HFF-Myc (cell line): Measurements from ENCODE around the gene WIF1.

Experiments used
- DNase-seq: peaks from one replicate; pipeline ENCODE4 v3.0.0-alpha.2; 2011; ENCODE audit warnings: low read depth; ENCODE audit errors: extremely low read depth
- H3K4me3 ChIP-seq: replicated peaks from 2 replicates; pipeline ENCODE4 v1.5.1; 2011; ENCODE audit warnings: low read depth, mild to moderate bottlenecking, control low read depth, low read length
- CTCF ChIP-seq: IDR thresholded peaks from 2 replicates; pipeline ENCODE4 v1.5.1; 2012; ENCODE audit warnings: mild to moderate bottlenecking, low read depth, low read length, control low read depth; ENCODE audit errors: missing control alignments

Gene WIF1

GRCh38 chr12:65098364-65098763 lies 22.7 kb downstream of the WIF1 start:
- no peak for TF ChIP-seq CTCF
- H3K4me3 ChIP-seq, result no peak overlapping the region
- DNase-seq, result no peak

DNA sequence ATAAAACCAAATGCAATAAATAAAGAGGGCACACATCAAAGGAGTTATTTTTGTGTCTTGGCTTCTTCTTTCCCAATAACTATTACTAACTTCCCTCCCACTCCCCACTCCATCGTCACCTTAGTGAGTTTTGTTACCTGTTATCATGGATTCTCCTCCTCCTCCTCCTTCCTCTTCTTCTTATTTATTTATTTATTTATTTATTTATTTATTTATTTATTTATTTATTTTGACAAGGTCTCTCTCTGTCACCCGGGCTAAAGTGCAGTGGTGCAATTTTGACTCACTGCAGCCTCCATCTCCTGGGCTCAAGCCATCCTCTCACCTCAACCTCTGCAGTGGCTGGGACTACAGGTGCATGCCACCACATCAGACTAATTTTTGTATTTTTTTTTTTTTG lies 26.4 kb downstream of the WIF1 start:
- no peak for TF ChIP-seq CTCF
- no peak for DNase-seq

GRCh38 chr12:65093606-65094005 lies 27.5 kb downstream of the WIF1 start:
- H3K4me3 ChIP-seq, result no peak overlapping the region
- no peak for TF ChIP-seq CTCF
- no peak for DNase-seq

More for the DNA sequence above, 26.4 kb downstream of the WIF1 start:
- H3K4me3 ChIP-seq, result no peak overlapping the region

GRCh38 chr12:65090461-65090860 lies 30.6 kb downstream of the WIF1 start:
- DNase-seq, result no peak
- no peak overlapping the region for H3K4me3 ChIP-seq
- no peak for TF ChIP-seq CTCF

DNA sequence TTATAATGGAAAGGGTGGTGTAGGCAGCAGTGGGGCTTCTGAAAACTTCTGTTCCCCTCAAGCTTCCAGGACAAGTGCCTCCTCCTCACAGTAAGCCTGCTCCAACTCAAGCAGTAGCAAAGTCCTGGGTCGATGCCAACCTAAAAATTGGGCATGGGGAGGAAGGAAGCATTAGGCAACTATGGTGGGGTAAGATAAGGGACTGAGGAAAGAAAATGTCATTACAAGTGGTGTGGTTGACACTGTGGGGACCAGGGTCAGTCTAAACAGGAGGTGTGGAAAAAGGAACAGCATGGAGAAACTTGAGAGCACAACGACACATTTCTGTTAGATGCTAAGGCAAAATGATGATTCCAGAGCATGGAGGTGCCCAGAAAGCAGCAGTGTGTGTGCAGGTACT lies 34.9 kb downstream of the WIF1 start:
- DNase-seq, result no peak
- TF ChIP-seq CTCF, result no peak
- H3K4me3 ChIP-seq, result no peak overlapping the region

- no peak for DNase-seq
- no peak overlapping the region for H3K4me3 ChIP-seq
- TF ChIP-seq CTCF, result no peak
Observed at GRCh38 chr12:65084579-65084978, 36.5 kb downstream of the WIF1 start.

DNA sequence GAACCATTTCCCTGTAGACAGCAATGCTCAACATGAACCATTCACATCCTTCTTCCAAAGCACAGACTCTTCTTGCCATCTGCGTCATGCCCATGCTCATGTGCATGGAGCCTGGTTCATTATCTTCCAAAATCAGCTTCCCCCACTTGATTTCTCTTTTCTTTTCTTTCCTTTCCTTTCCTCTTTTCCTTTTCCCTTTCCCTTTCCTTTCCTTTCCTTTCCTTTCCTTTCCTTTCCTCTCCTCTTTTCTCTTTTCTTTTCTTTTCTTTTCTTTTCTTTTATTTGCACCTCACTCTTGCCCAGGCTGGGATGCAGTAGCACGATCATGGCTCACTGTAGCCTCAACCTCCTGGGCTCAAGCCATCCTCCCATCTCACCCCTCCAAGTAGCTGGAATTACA lies 37.5 kb downstream of the WIF1 start:
- DNase-seq, result no peak
- no peak for TF ChIP-seq CTCF
- H3K4me3 ChIP-seq, result no peak overlapping the region
